Measurements from ENCODE around the gene CDHR3.

DNA sequence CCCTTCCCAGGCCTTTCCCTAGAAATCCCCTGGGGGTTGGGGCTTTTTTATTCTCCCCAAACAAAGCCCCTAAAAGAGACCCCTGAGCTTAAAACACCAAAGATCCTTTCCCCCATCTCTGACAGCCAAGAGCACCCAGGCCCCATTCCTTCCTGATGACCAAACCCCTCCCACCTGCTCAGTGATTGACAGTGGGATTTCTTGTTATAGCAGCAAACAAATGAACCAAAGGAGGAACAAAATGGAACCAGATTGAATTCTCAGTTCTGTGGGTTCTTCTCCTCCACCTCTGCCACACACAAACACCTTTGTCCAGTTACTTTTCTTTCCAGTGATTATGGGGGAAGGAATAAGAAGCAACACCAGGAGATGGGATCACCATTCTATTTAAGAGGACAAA, 21.5 kb upstream of the CDHR3 start:
- no peak for TF ChIP-seq CTCF (conservative IDR thresholded peaks at IDR 0.05 in 1 of 2, IDR thresholded peaks at IDR 0.05 in 1 of 2; ENCODE audit: extremely low read depth in 1 of 2, insufficient read depth in 1 of 2, low read depth in 1 of 2, low read length in 2 of 2)
- TF ChIP-seq EZH2 (IDR thresholded peaks at IDR 0.05; ENCODE audit: borderline replicate concordance, low read length), result no peak

All from mammary epithelial cell (primary cell).